OCI-LY3 (cell line): ENCODE data around the gene SELENON.

Experiments
- H2AFZ ChIP-seq: fragments of 200-600, 300-600 bp; shearing (Covaris generic); 2 replicates; pipeline ENCODE4 v1.6.0; 2014; ENCODE audit warnings: antibody characterized with exemption, low read depth, low read length
- H3K27ac ChIP-seq: fragments of 200-600, 300-600 bp; sonication (generic); 2 replicates; pipeline ENCODE4 v1.5.1; 2014; ENCODE audit warnings: mild to moderate bottlenecking, low read length, moderate library complexity, mixed read lengths
- H3K27me3 ChIP-seq: fragments of 200-600, 300-600 bp; sonication (generic); 2 replicates; pipeline ENCODE4 v1.6.1; 2014; ENCODE audit warnings: low read depth, low read length, mixed read lengths
- H3K36me3 ChIP-seq: fragments of 200-600, 300-600 bp; sonication (generic); replicated peaks from 2 replicates; pipeline ENCODE3; 2014; ENCODE audit warnings: low read depth, low read length, mixed read lengths
- H3K4me1 ChIP-seq: fragments of 300-600, 200-600 bp; sonication (generic); 2 replicates; pipeline ENCODE4 v1.6.1; 2014; ENCODE audit warnings: low read length, mixed read lengths
- H3K4me2 ChIP-seq: fragments of 200-600, 300-600 bp; sonication (generic); 2 replicates; pipeline ENCODE4 v1.6.1; 2014; ENCODE audit warnings: low read length, mixed read lengths
- H3K4me3 ChIP-seq: fragments of 300-600, 200-600 bp; sonication (generic); 2 replicates; pipeline ENCODE4 v1.5.1; 2014; ENCODE audit warnings: antibody characterized with exemption, mild to moderate bottlenecking, low read length, moderate library complexity
- H3K79me2 ChIP-seq: fragments of 300-600, 200-600 bp; shearing (Covaris generic); 2 replicates; pipeline ENCODE4 v1.6.1; 2014; ENCODE audit warnings: mild to moderate bottlenecking, low read length, mixed read lengths
- H3K9ac ChIP-seq: fragments of 300-600, 200-600 bp; shearing (Covaris generic); 2 replicates; pipeline ENCODE4 v1.6.0; 2014; ENCODE audit warnings: mild to moderate bottlenecking, low read length, moderate library complexity
- H3K9me3 ChIP-seq: fragments of 200-600, 300-600 bp; shearing (Covaris generic); 2 replicates; pipeline ENCODE4 v1.6.1; 2014; ENCODE audit warnings: low read length, mixed read lengths; ENCODE audit not compliant: insufficient read depth
- H4K20me1 ChIP-seq: fragments of 200-600, 300-600 bp; sonication (generic); 2 replicates; pipeline ENCODE4 v1.6.1; 2016; ENCODE audit warnings: low read length, mixed read lengths; ENCODE audit not compliant: insufficient read depth
- EZH2phosphoT487 ChIP-seq: fragments of 200-600 bp; shearing (Covaris generic); IDR thresholded peaks from 2 replicates; pipeline ENCODE4 v1.6.1; 2018; ENCODE audit warnings: antibody characterized with exemption, mixed run types, low read depth
- TF ChIP-seq, protein P1 (sequence below): fragments of 200-600, 300-600 bp; sonication (generic); IDR thresholded peaks from 2 replicates; pipeline ENCODE4 v1.5.1; 2014; ENCODE audit warnings: antibody characterized with exemption, low read length, low read depth

Gene SELENON

GRCh38 chr1:25755475-25756125 lies 44.4 kb upstream of the SELENON start:
- Histone ChIP-seq H3K9me3 (no peaks in the 10 kb centered on the region), H3K4me2 (no peak overlapping the region), H3K27me3 (peaks cover 5% of the 10 kb centered on the region; the same call in 1 of the 2 replicates), H3K4me3 (no peak overlapping the region), H3K79me2 (no peaks in the 10 kb centered on the region), H3K36me3 (no peaks in the 10 kb centered on the region), H3K27ac (no peak overlapping the region), H2AFZ (no peak overlapping the region), H4K20me1 (no peaks in the 10 kb centered on the region), H3K4me1 (no peaks in the 10 kb centered on the region), H3K9ac (no peak overlapping the region)
- TF ChIP-seq EZH2phosphoT487: no peak
- TF ChIP-seq, protein P1, sequence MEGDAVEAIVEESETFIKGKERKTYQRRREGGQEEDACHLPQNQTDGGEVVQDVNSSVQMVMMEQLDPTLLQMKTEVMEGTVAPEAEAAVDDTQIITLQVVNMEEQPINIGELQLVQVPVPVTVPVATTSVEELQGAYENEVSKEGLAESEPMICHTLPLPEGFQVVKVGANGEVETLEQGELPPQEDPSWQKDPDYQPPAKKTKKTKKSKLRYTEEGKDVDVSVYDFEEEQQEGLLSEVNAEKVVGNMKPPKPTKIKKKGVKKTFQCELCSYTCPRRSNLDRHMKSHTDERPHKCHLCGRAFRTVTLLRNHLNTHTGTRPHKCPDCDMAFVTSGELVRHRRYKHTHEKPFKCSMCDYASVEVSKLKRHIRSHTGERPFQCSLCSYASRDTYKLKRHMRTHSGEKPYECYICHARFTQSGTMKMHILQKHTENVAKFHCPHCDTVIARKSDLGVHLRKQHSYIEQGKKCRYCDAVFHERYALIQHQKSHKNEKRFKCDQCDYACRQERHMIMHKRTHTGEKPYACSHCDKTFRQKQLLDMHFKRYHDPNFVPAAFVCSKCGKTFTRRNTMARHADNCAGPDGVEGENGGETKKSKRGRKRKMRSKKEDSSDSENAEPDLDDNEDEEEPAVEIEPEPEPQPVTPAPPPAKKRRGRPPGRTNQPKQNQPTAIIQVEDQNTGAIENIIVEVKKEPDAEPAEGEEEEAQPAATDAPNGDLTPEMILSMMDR: no peak

- no peak for TF ChIP-seq EZH2phosphoT487
- TF ChIP-seq, protein P1: no peak
- Histone ChIP-seq H3K36me3 (no peaks in the 10 kb centered on the region), H2AFZ (no peak overlapping the region), H3K4me2 (no peak overlapping the region), H3K27me3 (peaks cover 5% of the 10 kb centered on the region; the same call in 1 of the 2 replicates), H3K4me3 (no peak overlapping the region), H3K9ac (no peak overlapping the region), H3K79me2 (no peaks in the 10 kb centered on the region), H3K27ac (no peak overlapping the region), H4K20me1 (no peaks in the 10 kb centered on the region), H3K4me1 (no peaks in the 10 kb centered on the region), H3K9me3 (no peaks in the 10 kb centered on the region)
Measured at GRCh38 chr1:25756215-25756614, 43.8 kb upstream of the SELENON start.

DNA sequence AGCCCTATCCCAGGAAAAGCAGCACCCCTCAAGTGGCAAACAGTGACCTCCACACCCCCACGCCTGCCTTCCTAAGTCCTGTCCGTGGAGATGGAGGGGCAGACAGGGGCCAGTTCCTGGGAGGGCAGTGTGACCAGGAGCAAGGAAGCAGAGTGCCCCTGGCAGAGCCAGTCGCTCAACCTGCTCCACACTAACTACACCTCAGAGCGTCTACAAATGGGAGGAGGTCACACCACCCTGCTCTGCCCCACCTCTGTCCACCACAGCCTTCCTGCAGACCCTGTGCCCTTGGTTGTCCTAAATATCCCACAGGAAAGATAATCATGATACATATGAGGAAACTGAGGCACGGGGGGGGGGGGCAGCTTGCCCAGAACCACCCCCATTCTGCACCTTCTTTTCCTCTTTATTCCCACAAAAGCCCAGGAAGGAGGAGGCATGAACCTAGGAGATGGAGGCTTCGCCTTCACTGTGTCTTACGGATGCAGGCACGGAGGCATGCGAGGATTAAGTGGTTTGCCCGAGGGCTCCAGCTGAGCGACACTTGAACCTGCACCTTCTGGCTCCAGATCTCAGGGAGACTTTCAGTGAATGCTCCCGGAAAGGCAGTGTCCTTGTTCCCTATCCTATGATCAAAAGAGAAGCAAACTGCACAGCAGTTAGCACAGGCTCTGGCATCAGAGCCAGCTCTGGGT lies 42.7 kb upstream of the SELENON start:
- Histone ChIP-seq H3K4me3 (no peak overlapping the region), H3K9ac (no peak overlapping the region), H2AFZ (no peak overlapping the region), H4K20me1 (no peaks in the 10 kb centered on the region), H3K79me2 (no peaks in the 10 kb centered on the region), H3K4me2 (no peak overlapping the region), H3K36me3 (no peaks in the 10 kb centered on the region), H3K4me1 (no peaks in the 10 kb centered on the region), H3K27me3 (peaks cover 5% of the 10 kb centered on the region; the same call in 1 of the 2 replicates), H3K9me3 (no peaks in the 10 kb centered on the region), H3K27ac (no peak overlapping the region)
- TF ChIP-seq EZH2phosphoT487: no peak
- TF ChIP-seq, protein P1: no peak

DNA sequence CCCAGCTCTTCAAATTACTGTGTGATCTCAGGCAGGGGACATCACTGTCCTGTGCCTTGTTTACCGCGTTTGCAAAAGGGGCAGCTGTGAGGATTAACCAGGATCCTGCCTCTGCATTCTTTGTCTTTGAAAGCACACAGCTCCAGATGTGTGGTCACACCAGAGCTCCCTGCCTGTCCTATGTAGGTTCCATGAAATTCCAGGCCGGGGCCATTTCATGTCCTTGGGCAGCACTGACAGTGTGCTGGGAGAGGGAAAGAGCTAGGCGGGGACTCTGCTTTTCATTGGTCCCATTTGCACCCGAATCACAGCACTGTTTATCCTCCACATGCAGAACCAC lies 42.2 kb upstream of the SELENON start:
- Histone ChIP-seq H3K4me1 (no peaks in the 10 kb centered on the region), H3K27me3 (peaks cover 5% of the 10 kb centered on the region; the same call in 1 of the 2 replicates), H3K4me2 (no peak overlapping the region), H4K20me1 (no peaks in the 10 kb centered on the region), H3K9ac (no peak overlapping the region), H3K27ac (no peak overlapping the region), H3K9me3 (no peaks in the 10 kb centered on the region), H2AFZ (no peak overlapping the region), H3K79me2 (no peaks in the 10 kb centered on the region), H3K4me3 (no peak overlapping the region), H3K36me3 (no peaks in the 10 kb centered on the region)
- TF ChIP-seq, protein P1: no peak
- no peak for TF ChIP-seq EZH2phosphoT487
